Caco-2 (cell line): Measurements from ENCODE around the gene RAD51AP2. TPM values are rescaled to one million over a fixed set of nuclear protein-coding genes. Genes with fewer than 3 reads are reported as not detected.

Experiments used
- BruUV-seq: library from RNA; stranded (reverse); fragments of 400-500 nt; replicated peaks from 2 replicates; lab custom pipeline; 2021; lab: Mats Ljungman, UMichigan
- CTCF ChIA-PET: fragments of 300-600 bp; sonication (Branson Sonifier 250); formaldehyde crosslinking; loops from one replicate; lab custom pipeline; 2022; ENCODE audit warnings: antibody characterized with exemption; lab: Charles Lee
- POLR2A ChIA-PET: fragments of 300-600 bp; sonication (Branson Sonifier 250); formaldehyde crosslinking; loops from one replicate; lab custom pipeline; 2022; ENCODE audit warnings: antibody characterized with exemption; lab: Charles Lee
- DNase-seq, 2 experiments: peaks; one replicate each; pipeline versions ENCODE4 v3.0.0 to v3.0.0-alpha.2; 2020 to 2022
- H3K27me3 ChIP-seq: replicated peaks from 2 replicates; pipeline ENCODE4 v1.6.0; 2011; ENCODE audit warnings: low read length; ENCODE audit not compliant: control insufficient read depth, insufficient read depth
- H3K36me3 ChIP-seq: 2 replicates; pipeline ENCODE4 v1.5.1; 2011; ENCODE audit warnings: low read length; ENCODE audit not compliant: control insufficient read depth, insufficient read depth
- H3K4me1 ChIP-seq: fragments of 250-450 bp; sonication (Bioruptor Pico); 2 replicates; pipeline ENCODE4 v1.5.1; 2020; ENCODE audit warnings: mild to moderate bottlenecking
- H3K4me3 ChIP-seq: 2 replicates; pipeline ENCODE4 v1.5.1; 2011; ENCODE audit warnings: low read depth, mild to moderate bottlenecking, control low read depth, low read length
- H3K9me3 ChIP-seq: fragments of 250-450 bp; sonication (Bioruptor Pico); 2 replicates; pipeline ENCODE4 v1.5.1; 2020; ENCODE audit warnings: mild to moderate bottlenecking, moderate library complexity
- H3K27ac Mint-ChIP-seq: one replicate; pipeline ENCODE4 v1.8.0; 2022; ENCODE audit warnings: mixed read lengths; ENCODE audit not compliant: unreplicated experiment
- H3K27me3 Mint-ChIP-seq: one replicate; pipeline ENCODE4 v1.8.0; 2022; ENCODE audit warnings: mixed read lengths; ENCODE audit not compliant: insufficient read depth, unreplicated experiment
- H3K36me3 Mint-ChIP-seq: one replicate; pipeline ENCODE4 v1.8.0; 2022; ENCODE audit warnings: mild to moderate bottlenecking, mixed read lengths; ENCODE audit not compliant: insufficient read depth, unreplicated experiment
- H3K4me1 Mint-ChIP-seq: one replicate; pipeline ENCODE4 v1.8.0; 2022; ENCODE audit warnings: low read depth, mixed read lengths; ENCODE audit not compliant: unreplicated experiment
- H3K4me3 Mint-ChIP-seq: one replicate; pipeline ENCODE4 v1.8.0; 2022; ENCODE audit warnings: mild to moderate bottlenecking, moderate library complexity, mixed read lengths; ENCODE audit not compliant: unreplicated experiment
- H3K9me3 Mint-ChIP-seq: one replicate; pipeline ENCODE4 v1.8.0; 2022; ENCODE audit warnings: mixed read lengths; ENCODE audit not compliant: unreplicated experiment
- CTCF ChIP-seq, 2 experiments: fragments of 200-600 bp in 1 of 2; IDR thresholded peaks; 1 replicate in 1 of 2; 2 replicates in 1 of 2; pipeline versions ENCODE4 v1.5.1 to v1.8.0; 2011 to 2022; ENCODE audit warnings: antibody characterized with exemption in 1 of 2, control low read depth in 1 of 2, inconsistent platforms in 1 of 2, low read depth in 1 of 2, low read length in 1 of 2, mild to moderate bottlenecking in 1 of 2, moderate library complexity in 1 of 2; ENCODE audit not compliant: insufficient read depth in 1 of 2, severe bottlenecking in 1 of 2, unreplicated experiment in 1 of 2
- intact Hi-C: fragments of 100-400 bp; cut with micrococcal nuclease; formaldehyde crosslinking; loops from one replicate; pipeline ENCODE4 v1.10.0; 2022; ENCODE audit not compliant: unreplicated experiment
- total RNA-seq: library from RNA; stranded (reverse); gene quantifications from 2 replicates; pipeline ENCODE4 v1.2.3, GENCODE V29; 2022

RAD51AP2 gene
- total RNA-seq, 1 experiment from 2014 or later, result not detected

GRCh38 chr2:17482651-17483050, 35.6 kb downstream of the RAD51AP2 start:
- CTCF ChIA-PET, result no interaction called here

GRCh38 chr2:17479875-17480274, 38.4 kb downstream of the RAD51AP2 start:
- Mint-ChIP-seq H3K4me3 (no peak overlapping the region), H3K9me3 (no peaks in the 10 kb centered on the region), H3K4me1 (no peaks in the 10 kb centered on the region), H3K27me3 (no peaks in the 10 kb centered on the region), H3K27ac (no peak overlapping the region), H3K36me3 (no peaks in the 10 kb centered on the region)
- no peaks in the 10 kb centered on the region for H3K9me3 ChIP-seq
- no peaks in the 10 kb centered on the region for H3K36me3 ChIP-seq
- 0 out of 2 replicates have a peak, but pooled peaks cover 12% of the 10 kb centered on the region for H3K4me1 ChIP-seq
- H3K27me3 ChIP-seq, result no peaks in the 10 kb centered on the region
- BruUV-seq, result no TSS peak
- POLR2A ChIA-PET, result no interaction called here
- TF ChIP-seq CTCF (IDR thresholded peaks at IDR 0.05; ENCODE audit: insufficient read depth in 1 of 2, low read depth in 1 of 2, low read length in 1 of 2, severe bottlenecking in 1 of 2, unreplicated experiment in 1 of 2), result no peak
- DNase-seq, result peak; percentile 16 to 38
- intact Hi-C loops, result no loop called here
- CTCF ChIA-PET, result interaction anchor here (1.2 kb wide), 1 partner anchor 191 kb away, joined by 4 read pairs; no protein-coding TSS in a partner anchor
- H3K4me3 ChIP-seq, result no peak overlapping the region

More at GRCh38 chr2:17482651-17483050, 35.6 kb downstream of the RAD51AP2 start:
- TF ChIP-seq CTCF (IDR thresholded peaks at IDR 0.05; ENCODE audit: insufficient read depth in 1 of 2, low read depth in 1 of 2, low read length in 1 of 2, severe bottlenecking in 1 of 2, unreplicated experiment in 1 of 2), result no peak
- Mint-ChIP-seq H3K9me3 (no peaks in the 10 kb centered on the region), H3K4me1 (no peaks in the 10 kb centered on the region), H3K27me3 (no peaks in the 10 kb centered on the region), H3K27ac (no peak overlapping the region), H3K4me3 (no peak overlapping the region), H3K36me3 (no peaks in the 10 kb centered on the region)
- Histone ChIP-seq H3K9me3 (no peaks in the 10 kb centered on the region), H3K36me3 (no peaks in the 10 kb centered on the region), H3K4me1 (0 out of 2 replicates have a peak, but pooled peaks cover 12% of the 10 kb centered on the region), H3K27me3 (no peaks in the 10 kb centered on the region), H3K4me3 (no peak overlapping the region)
- BruUV-seq, result no TSS peak
- POLR2A ChIA-PET, result no interaction called here
- intact Hi-C loops, result no loop called here
- DNase-seq, result no peak

- Histone ChIP-seq H3K27me3 (no peaks in the 10 kb centered on the region), H3K4me3 (no peak overlapping the region), H3K4me1 (0 out of 2 replicates have a peak, but pooled peaks cover 12% of the 10 kb centered on the region), H3K36me3 (no peaks in the 10 kb centered on the region), H3K9me3 (0 out of 2 replicates have a peak, but pooled peaks cover 4% of the 10 kb centered on the region)
- no peaks in the 10 kb centered on the region for H3K9me3 Mint-ChIP-seq
- H3K27ac Mint-ChIP-seq, result no peak overlapping the region
- no peaks in the 10 kb centered on the region for H3K4me1 Mint-ChIP-seq
- BruUV-seq, result no TSS peak
- TF ChIP-seq CTCF (IDR thresholded peaks at IDR 0.05; ENCODE audit: insufficient read depth in 1 of 2, low read depth in 1 of 2, low read length in 1 of 2, severe bottlenecking in 1 of 2, unreplicated experiment in 1 of 2), result no peak
- POLR2A ChIA-PET, result no interaction called here
- DNase-seq, result no peak
- CTCF ChIA-PET, result no interaction called here
- H3K4me3 Mint-ChIP-seq, result no peak overlapping the region
- no peaks in the 10 kb centered on the region for H3K27me3 Mint-ChIP-seq
- intact Hi-C loops, result no loop called here
- no peaks in the 10 kb centered on the region for H3K36me3 Mint-ChIP-seq
These were observed 41.4 kb downstream of the RAD51AP2 start for GRCh38 chr2:17476830-17477229.
